Measurements from ENCODE around the gene ABCA4.
A peak's percentile ranks its signal among the peaks of the same experiment; 100 is the strongest.

The ABCA4 gene

DNA sequence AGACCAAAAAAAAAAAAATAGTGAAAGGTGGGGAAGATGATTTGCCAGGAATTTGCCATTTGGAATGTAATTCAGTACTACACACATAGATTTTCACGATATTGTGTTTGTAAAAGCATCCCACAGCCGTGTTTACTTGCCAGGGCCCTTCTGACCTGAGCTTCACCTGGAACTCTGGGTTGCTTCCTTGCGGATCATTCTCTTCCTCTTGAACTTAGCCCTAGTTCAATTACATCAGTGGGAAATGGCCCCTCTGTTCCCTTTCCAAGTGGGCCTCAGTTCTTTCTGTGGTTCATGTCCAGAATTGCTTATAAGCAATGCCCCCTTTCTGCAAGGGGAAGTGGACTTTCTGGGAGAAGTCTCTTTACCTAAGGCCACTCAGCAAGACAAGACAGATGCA is 41.0 kb downstream of the ABCA4 start:
- no peak for DNase-seq

DNA sequence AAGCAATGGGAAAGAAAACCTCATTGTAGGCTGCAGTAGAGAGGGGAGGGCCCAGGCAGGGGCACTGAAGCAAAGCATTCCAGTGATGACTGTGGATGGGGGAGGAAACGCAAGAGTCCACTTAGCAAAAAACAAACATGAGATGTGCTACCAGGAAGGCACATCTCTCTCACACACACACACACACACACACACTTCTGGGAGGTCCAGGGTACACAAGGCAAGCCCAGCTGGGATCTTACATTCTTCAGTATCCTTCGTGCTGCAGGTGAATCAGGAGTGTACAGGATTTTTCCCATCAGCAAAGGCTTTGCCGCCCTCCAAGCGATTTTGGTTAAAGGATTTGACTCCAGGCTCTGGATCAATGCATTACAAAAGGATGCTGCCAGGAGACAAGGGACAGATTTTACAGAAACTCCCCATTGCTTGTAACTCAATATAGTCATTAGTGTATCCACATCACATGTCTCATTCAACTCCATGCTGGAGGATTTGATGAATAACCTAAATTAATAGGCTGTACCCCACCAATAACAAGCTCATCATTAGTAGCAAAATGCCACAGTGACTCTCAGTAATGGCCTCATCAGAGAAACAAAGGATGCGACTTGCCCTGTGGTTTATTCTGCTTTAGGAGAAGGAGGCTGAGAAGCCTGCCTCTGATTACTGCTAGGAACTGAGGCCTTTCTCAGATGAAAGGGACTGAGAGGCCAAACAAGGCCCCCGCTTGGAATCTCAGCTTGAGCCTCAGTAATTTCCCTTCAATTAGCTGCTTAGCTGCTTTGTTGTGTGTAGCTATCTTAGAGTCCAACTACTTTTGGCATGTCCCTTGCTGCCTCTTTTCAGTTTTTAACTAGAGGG is 41.6 kb downstream of the ABCA4 start:
- DNase-seq: no peak

DNA sequence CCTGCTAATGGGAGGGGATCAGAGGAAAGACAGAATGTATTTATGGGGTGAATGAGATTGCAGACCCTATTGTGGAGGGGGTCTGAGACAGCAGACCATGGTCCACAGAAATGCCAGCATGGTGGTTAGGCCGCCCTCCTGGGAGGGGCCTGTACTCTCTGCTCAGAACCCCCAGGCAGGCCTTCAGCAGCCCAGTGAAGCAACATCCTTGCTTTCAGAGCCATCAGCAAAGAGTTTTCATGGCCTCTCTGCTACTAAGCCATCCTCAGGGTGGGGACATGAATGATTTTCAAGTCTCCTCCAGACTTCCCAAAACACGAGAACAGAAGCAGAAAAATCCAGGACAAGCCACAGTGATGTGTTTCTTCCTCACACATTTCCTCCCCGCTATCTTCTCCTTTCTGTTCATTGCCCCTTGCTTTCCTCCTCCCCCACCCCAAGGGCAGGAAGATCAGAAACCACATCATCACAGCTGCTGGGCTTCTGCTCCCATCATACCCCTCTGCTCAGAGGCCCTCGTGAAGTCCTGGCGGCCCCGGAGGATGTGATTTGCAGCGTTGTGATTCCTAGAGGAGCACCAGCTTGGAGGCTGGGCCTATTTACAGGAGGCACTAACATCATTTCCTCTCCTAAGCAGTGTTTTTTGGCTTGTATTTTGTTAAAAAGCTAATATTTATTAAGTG is 48.0 kb downstream of the ABCA4 start:
- DNase-seq: no peak

DNA sequence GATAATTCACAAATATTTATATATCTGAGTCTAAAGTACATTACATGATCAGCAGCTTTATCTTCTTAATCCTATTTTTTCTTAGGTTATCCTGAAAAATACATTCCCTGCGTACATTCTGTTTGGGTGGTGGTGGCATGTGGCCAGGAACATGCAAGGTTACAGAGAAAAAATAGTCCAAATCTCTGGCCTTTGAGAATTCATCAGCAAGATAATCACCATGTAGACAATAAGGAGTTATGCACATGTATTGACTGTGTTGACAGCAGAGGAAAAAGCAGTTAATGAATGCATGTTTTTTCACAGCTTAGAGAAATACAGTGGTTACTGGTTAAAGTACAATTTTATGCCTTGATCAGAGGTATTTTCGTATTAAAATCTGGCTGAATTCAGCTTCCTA is 49.0 kb downstream of the ABCA4 start:
- DNase-seq: no peak

DNA sequence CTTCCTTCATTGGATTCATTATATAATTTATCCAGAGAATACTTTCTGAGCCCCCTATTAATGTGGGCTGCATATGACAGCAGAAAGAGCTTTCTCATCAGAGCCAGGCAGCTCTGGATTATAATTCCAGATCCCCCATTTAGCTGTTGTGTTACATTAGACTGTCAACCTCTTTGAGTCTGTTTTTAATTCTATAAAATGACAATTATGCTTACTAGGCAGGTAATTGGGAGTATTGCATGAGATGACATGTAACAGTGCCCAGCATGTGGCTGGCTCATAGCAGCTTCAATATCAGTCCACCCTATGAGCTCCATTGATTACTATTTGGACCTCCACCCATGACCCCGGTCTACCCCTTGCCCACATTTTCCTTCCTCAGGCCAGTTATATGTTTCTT is 49.6 kb downstream of the ABCA4 start:
- DNase-seq: no peak

DNA sequence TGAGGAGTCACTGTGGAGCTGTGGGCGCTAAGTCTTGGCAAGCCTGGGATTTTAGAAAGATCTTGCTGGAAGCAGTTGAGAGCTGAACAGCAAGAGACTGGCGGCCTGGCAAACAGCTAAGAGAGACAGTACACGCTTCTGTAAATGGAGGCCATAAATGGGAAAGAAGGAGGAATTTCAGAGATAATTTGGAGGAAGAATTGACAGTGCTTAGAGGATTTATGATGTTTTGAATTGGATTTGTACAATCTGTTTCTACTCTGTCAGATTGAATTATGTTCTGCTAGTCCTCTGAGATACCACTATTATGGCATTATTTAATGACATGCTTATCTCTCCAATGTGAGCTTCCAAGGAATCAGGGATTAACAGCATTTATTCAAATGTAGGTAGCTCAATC is 50.1 kb downstream of the ABCA4 start:
- DNase-seq: no peak

DNA sequence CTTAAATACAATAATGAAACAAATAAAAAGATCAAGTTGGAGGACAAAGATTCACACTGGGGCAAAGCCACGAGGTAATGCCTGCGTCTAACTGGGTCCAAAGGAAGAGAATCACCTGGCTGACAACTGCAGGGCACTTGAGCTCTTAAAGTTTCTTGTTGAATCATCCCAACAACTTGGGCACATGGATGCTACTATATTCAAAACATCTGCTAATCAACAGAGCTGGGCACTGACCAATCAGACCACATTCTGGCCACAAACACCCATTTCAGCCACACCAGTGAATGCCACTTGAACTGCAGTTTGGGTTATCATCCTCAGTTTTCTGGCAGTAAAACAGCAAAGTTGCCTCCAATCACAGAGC is 51.0 kb downstream of the ABCA4 start:
- DNase-seq: no peak

DNA sequence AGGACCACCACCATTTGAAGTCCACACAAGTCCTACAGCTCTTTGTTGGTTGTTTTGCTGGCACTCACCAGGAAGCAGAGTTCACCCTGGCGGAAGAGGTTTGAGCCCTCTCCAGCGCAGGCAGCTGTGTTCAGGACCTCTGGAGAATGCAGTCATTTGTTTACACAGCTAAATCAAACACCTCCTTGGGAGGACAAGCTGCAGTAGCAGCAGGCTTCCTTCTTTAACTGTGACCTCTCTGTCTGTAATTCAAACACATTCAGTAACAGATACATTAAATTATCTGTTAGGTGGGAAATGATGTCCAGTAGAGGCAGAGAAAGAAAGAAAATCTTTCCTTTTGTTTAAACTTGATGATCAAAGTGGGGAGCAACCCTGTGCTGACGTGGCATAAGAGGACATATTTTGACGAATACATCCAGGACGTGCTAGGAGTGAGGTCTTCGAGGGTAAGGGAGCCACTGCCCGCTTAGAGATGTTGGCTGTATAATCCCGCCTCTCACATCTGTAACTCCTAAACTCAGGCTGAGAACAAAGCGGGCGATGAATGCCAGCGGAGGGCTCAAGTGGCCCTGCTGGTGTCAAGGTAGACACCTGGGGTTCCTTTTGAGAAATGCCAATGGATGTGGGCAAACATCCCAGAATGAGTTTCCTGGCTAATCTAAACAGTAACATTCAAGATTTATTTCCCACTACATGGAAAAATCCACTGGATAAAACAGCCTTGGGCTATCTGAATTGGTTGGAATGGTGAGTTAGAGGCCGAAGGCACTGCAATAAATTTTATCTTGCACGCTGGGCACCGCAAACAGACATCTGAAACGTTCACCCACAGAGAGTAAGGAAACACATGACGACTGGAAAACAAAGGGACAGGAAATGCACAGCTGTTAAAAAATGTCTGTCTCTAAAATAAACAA is 51.7 kb downstream of the ABCA4 start:
- no peak for DNase-seq

DNA sequence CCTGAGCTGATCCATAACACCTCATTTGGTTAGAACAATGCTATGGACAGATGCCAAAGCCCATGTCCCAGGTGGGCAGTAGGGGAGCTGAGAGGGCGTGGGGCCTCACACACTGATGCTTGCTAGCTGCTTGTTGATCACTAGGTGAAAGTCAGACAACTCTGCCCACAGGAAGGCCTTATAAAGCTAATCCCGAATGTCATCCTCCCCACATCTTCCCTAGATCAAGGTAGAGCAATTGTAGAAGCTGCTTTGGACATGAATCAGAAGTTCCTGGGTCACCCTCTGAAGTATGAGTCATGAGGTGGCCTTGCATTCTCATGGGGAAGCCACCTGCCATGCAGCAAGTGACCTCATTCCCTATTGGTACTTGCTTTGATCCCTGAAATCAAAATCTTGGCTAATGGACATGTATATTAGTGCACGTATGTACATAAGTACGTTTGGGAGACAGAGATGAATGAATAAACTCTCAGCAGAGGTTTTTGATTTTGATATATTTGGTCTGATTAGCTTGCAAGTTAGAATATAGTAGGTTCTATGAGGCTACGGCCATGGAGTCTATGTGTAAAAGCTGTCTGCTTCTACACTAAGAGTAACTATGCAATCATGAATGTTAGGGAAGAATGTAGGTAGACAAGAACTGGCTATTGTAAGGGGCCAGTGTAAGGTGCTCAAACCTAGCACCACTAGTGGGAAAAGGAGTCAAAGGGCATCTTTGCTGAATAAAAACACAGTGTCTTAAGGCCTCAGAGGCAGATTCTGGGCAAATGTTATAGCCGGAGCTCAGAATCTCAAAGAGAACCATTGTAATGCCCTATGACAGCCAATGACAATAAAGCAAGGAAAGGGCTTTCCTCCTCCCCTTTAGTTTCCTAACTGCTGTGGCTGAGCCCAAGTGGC is 52.6 kb downstream of the ABCA4 start:
- no peak for DNase-seq

DNA sequence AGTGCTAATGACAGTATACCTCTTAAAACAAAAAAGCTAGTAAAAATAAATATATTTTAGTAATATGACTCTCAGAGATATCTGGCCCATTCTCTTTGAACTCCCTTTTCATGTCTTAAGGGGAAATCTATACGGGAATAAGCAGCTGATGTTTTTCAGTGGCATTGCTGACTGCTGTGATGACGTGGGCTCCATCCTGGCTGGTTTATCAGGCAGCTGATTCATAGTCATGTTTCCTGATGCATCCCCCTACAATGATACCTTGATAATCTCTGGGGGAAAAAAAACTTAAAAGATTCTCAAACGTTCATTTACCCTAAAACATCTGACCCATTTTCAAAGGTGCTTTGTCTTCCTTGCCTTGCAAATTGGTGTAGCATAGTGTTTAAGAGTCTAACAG is 53.8 kb downstream of the ABCA4 start:
- DNase-seq: no peak

DNA sequence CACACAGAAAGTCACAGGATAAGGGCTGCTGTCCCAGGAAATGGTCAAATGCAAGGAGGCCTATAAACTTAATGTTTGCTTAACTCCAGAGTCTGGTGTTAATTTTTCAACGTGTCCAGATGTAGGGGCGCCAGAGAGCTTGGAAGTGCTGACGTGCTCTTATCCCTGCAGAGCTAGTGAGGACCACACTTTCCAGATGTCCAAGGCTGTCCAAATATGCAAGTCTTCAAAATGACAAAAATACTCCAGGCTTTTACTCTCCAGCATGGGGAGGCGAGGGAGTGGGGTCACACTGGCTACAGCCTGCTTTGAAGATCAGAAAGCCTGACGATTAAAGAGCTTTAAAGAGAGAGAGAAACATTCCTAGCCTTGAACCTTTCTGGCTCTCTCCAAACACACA is 57.6 kb downstream of the ABCA4 start:
- DNase-seq: no peak

DNA sequence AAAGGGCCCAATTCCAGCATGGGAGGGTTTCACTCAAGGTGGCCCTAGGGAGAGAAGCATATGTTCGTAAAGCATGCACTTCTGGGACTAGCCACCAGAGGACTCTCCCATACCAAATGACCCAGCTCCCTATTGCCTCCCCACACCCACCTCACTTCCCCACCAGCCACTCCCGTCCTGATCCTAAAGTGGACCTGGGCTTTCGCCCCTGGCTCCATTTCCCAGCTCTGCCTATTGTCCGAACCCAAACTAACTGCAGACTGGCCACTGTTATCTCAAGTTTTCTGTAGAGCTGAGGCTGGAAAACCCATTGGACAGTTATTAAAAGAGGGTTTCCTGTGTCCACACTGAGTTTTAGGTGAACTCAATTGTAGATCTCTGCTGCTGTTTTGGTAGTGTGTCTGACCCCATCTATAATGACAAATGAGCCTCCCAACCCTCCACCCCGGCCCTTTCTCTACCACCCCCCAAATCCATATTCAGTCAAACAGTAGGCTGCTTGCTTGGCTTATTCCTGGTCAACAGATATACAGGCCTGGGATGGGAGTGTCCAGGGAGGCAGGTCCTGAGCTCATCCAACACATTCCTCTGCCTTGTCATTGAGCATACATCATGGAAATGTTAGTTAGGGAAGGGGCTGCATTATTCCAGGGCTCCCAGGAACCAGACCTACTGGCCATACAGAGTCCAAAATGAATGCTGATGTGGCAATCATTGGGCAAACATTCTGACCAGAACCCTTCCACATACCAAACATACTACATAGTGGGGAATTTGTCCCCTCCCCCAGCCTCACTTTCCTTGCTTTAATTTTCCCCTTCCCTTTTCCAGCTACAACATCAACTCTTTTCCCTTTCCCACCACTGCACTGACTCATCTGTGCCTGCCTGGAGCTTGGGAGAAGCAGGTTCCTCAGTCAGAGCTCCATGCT is 59.2 kb downstream of the ABCA4 start:
- peak in 1 of 5 donors; percentile 21 for DNase-seq

DNA sequence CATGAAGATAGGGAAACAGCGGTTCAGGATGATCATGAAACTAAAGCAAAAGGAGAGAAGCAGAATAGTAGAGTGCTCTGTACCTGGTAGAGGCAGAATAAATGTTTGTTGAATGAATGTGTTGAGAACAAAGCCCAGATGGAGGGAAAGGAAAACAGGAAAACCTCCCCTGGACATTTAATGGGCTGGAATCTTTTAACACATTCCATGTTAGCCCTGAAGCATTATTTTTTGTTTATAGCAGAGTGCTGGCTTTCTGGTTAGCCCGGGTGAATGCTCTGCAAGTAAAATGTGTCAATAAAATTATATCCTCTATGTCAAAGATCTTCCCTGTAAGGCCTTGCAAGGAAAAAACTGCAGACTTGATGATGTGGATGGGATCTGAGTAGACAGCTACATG is 60.2 kb downstream of the ABCA4 start:
- DNase-seq: no peak

DNA sequence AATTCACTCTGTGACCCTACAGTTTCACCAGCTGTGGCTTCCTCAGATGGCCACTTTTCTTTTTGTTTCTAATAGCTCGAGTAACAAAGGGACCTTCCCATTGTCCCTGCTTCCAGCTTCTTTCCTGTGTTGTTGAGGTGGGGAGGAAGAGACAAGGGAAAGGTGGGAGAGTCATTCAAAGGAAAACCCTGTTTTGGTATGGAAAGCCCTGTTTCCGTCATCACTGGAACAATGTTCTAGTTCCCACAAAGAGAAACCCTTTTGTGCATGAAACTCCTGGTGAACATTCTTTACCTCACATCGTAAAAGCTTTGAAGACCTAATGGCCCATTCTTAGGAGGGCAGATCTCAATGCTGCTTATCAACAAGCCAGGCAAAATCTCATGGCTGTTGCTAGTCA is 62.2 kb downstream of the ABCA4 start:
- DNase-seq: no peak

DNA sequence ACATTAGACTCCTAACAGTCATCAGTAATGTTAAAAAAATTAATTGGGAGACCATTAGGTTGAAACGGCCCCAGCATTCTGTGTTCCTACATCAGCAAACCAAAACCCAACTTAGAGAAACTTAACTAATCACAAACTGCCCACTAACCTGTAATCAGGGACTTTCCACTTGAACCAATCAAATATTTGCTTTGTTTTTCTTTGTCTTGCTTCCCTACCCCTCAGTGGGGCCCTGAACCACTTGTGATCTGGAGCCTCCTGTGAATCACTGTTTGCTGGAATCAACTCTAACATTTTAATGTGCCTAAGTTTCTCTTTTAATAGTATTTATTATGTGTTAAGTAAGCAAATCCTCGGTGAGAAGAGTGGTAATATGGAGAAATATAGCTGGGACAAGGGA is 64.0 kb downstream of the ABCA4 start:
- DNase-seq: no peak

DNA sequence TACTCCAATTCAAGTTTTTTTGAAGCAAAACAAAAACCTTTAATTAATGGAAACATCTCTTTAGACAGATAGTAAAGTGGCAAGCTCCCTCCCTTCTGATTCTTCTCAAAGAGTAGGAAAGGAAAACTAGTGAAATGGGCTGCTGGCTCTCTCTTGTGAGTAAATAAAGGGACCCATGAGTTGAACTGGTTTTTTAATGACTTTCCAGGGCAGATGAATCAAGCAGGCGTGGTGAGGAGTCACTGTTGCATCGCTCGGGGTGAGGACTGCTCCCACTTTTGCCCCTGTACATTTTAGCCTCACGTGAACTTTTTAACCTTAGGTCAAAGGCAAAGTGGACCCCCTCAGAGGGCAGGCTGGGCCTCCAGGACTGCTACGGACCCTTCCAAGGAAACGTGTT is 64.8 kb downstream of the ABCA4 start:
- no peak for DNase-seq

DNA sequence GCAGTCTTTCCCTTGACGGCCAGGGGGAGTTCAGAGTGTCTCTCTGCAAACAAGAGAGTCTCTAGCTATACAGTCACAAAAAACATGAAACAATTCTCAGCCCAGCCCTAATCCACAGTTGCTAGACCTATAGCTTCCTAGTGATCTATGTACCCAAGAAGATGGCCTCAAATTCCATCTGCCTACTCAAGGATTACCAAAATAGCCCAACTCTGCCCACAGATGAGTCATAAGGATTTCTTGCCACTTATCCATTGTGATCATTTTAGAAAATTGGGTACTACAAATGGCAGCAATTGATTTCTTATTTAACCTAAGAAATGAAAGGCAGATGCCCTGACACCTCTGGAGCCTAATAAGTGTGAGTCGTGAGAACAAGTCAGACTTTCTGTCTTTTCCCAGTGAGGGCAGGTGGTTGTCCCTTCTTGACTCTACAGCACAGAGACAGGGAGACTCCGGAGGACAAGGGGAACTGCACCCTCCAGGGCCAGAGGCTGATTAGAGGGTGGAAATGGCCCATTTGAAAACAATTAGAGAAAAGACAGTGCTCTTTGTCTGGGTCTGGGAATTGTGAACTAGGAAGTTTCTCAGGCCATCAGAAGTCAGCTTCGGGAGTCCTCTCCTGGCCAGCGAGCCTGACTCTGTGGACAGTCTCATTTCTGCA is 65.4 kb downstream of the ABCA4 start:
- DNase-seq: no peak

DNA sequence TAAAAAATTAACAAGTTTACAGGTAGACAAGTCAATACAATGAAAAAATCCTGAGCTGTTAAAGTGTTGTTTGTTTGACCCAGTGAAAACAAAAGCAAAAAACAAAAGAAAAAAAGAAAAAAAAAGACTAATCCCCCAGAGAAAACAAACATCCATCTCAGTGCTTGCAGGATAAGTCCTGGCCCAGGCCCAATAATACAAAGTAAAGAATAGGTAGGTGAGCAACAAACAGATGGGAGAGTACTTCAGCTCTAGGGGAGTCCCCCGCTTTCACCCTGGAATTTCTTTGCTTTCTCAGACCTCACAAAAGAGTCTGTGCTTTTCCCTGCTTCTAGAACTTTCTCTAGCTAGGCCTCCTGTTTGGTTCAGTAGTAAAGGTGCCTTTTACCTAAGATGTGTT is 70.3 kb downstream of the ABCA4 start:
- no peak for DNase-seq

DNA sequence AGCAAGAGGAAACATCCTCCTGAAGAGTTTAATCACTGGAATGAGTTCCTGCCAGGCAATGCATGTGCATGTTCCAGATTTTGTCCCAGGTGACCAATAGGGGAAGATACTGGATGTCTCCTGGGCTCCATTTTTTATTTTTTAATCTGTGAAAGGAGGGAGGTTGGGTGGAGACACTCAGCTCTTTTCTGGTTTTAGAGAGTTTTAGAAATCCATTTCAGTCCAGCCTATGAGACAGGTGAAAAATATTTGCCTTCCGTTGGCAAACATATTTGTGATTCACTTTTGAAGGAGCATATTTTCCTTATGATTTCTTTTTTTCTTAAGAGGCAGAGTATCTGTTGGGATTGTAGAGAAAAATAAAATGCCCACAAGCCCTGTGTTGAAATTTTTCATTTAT is 70.7 kb downstream of the ABCA4 start:
- DNase-seq: no peak

DNA sequence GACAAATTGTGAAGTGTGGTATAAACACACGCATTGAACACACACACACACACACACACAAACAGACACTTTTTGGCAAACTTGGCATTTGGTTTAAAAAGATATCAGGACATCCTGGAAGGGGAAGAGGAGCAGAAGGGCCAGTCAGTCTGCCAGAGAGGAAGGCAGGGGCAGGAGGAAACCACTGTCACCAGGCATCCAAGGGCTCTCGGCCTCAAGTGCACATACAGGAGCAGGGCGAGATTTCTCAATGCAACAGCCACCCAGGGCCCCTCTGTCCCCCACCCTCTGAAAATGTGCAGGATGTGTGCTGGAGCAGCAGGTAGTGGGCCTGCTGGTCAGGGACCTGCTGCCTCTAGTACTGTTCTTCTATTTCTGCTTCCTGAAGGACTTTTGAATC is 71.2 kb downstream of the ABCA4 start:
- DNase-seq: no peak

Data from T-helper 1 cell (primary cell).